Measurements from ENCODE around the gene ZBTB44. TPM values are rescaled to one million over a fixed set of nuclear protein-coding genes. Genes with fewer than 3 reads are reported as not detected.

Gene ZBTB44
- polyA plus RNA-seq, 1 of the 3 experiments (the other 2 are of a cell fraction) = 5.0 TPM

DNA sequence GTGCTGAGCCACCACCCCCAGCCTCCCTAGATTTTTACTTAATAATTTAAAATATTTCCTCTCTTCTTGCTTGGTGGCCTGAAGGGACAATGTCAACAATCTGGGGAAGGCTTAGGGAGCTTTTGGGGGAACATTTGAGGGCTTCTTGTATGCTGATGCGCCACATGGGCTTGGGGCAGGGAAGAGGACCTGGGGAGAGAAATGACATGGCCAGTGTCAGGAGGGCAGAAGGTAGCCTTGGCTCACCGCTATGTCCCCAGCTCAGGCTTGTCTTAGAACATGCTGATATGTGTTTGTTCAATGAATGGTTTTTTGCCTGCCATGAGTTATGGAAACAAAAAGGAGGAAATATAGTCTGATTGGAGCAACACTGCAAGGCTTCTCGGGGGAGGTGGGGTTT is 103.6 kb downstream of the ZBTB44 start:
- peaks cover 24% of the 10 kb centered on the region for H3K27me3 ChIP-seq (ENCODE audit: insufficient read depth)

DNA sequence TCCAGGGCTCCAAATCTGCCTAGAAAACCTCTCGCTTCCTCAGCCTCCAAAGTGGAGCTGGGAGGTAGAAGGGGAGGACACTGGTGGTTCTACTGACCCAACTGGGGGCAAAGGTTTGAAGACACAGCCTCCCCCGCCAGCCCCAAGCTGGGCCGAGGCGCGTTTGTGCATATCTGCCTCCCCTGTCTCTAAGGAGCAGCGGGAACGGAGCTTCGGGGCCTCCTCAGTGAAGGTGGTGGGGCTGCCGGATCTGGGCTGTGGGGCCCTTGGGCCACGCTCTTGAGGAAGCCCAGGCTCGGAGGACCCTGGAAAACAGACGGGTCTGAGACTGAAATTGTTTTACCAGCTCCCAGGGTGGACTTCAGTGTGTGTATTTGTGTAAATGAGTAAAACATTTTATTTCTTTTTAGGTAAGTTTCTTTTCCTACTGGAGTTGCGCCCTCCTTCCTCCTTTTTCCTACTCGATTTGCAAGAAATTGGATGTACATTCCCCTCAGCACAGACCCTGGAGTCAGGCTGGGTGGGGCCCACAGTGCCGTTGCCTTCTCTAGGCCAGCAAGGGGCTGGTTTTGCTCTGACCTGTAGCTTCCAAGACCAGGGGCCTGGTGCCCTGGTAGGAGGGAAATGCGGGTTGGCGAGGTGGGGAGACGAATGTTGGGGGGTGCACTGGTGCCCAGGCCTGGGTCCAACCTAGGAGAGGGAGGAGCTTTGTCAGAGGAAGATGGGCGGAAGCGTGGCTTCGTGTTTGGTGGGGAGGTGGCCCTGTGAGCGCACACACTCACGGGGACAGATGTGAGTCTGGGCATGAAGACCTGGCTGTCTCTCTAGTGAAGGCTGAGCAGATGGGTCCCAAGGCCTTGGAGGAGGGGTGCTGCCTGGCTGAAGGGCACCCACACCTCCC is 104.5 kb downstream of the ZBTB44 start:
- no peak overlapping the region for H3K27ac ChIP-seq (ENCODE audit: low read depth in 2 of 2, low read length in 1 of 2)
- H3K4me2 ChIP-seq = no peak overlapping the region
- no peak overlapping the region for H2AFZ ChIP-seq (ENCODE audit: low read depth)
- H3K9me2 ChIP-seq = no peaks in the 10 kb centered on the region
- no peak for DNase-seq
- H3K4me1 ChIP-seq (ENCODE audit: control insufficient read depth in 1 of 2, insufficient read depth in 2 of 2, low read depth in 1 of 2, low read length in 1 of 2) = peaks cover 0 to 7% of the 10 kb centered on the region in 2 experiments; a peak in 1 of 4 replicates
- TF ChIP-seq YY1 (IDR thresholded peaks at IDR 0.05; ENCODE audit: low read depth) (no peak), GATA2 (CRISPR knock-in tag; IDR thresholded peaks at IDR 0.05) (no peak), RFX5 (IDR thresholded peaks at IDR 0.05; ENCODE audit: low read length) (no peak), CHD2 (IDR thresholded peaks at IDR 0.05; ENCODE audit: low read length, partially characterized antibody) (no peak), TCF12 (IDR thresholded peaks at IDR 0.05) (no peak), POLR2AphosphoS5 (IDR thresholded peaks at IDR 0.05; ENCODE audit: low read depth, low read length) (no peak), GABPA (IDR thresholded peaks at IDR 0.05; ENCODE audit: low read depth) (no peak), SMC3 (IDR thresholded peaks at IDR 0.05; ENCODE audit: low read depth, low read length) (no peak), MEF2A (IDR thresholded peaks at IDR 0.05; ENCODE audit: borderline replicate concordance, low read depth) (no peak), TEAD4 (IDR thresholded peaks at IDR 0.05; ENCODE audit: borderline replicate concordance, insufficient read depth) (no peak), FOSL2 (IDR thresholded peaks at IDR 0.05; ENCODE audit: borderline replicate concordance, low read depth) (no peak), RXRA (IDR thresholded peaks at IDR 0.05; ENCODE audit: borderline replicate concordance, low read depth) (no peak), ELF1 (IDR thresholded peaks at IDR 0.05) (no peak), RCOR1 (IDR thresholded peaks at IDR 0.05; ENCODE audit: low read length) (no peak), RAD21 (IDR thresholded peaks at IDR 0.05; ENCODE audit: low read length) (no peak)
- TF ChIP-seq, protein P1, sequence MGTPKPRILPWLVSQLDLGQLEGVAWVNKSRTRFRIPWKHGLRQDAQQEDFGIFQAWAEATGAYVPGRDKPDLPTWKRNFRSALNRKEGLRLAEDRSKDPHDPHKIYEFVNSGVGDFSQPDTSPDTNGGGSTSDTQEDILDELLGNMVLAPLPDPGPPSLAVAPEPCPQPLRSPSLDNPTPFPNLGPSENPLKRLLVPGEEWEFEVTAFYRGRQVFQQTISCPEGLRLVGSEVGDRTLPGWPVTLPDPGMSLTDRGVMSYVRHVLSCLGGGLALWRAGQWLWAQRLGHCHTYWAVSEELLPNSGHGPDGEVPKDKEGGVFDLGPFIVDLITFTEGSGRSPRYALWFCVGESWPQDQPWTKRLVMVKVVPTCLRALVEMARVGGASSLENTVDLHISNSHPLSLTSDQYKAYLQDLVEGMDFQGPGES (IDR thresholded peaks at IDR 0.05; ENCODE audit: low read depth, low read length) = no peak
- TF ChIP-seq, protein P2, sequence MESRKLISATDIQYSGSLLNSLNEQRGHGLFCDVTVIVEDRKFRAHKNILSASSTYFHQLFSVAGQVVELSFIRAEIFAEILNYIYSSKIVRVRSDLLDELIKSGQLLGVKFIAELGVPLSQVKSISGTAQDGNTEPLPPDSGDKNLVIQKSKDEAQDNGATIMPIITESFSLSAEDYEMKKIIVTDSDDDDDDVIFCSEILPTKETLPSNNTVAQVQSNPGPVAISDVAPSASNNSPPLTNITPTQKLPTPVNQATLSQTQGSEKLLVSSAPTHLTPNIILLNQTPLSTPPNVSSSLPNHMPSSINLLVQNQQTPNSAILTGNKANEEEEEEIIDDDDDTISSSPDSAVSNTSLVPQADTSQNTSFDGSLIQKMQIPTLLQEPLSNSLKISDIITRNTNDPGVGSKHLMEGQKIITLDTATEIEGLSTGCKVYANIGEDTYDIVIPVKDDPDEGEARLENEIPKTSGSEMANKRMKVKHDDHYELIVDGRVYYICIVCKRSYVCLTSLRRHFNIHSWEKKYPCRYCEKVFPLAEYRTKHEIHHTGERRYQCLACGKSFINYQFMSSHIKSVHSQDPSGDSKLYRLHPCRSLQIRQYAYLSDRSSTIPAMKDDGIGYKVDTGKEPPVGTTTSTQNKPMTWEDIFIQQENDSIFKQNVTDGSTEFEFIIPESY (IDR thresholded peaks at IDR 0.05; ENCODE audit: borderline replicate concordance, low read depth) = no peak
- TF ChIP-seq, protein P3, sequence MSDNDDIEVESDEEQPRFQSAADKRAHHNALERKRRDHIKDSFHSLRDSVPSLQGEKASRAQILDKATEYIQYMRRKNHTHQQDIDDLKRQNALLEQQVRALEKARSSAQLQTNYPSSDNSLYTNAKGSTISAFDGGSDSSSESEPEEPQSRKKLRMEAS (IDR thresholded peaks at IDR 0.05; ENCODE audit: low read depth) = no peak
- H3K27me3 ChIP-seq (ENCODE audit: insufficient read depth) = peaks cover 24% of the 10 kb centered on the region
- ChIA-PET POLR2A (no interaction called here), CTCF (interaction anchor here (0.7 to 2.2 kb wide), 3 partner anchors 221 to 652 kb away, joined by 3 to 7 read pairs (median 5); no protein-coding TSS in a partner anchor)
- H3K79me2 ChIP-seq (ENCODE audit: insufficient read depth) = no peaks in the 10 kb centered on the region
- H3K36me3 ChIP-seq (replicated peaks in 1 of 2; ENCODE audit: control insufficient read depth in 1 of 2, insufficient read depth in 2 of 2, low read length in 1 of 2) = no peaks in the 10 kb centered on the region
- 81% methylated on average over 21 of the region's 23 CpGs for WGBS (ENCODE audit: low lambda C conversion rate)
- no peak overlapping the region for H3K9ac ChIP-seq
- no peak overlapping the region for H3K4me3 ChIP-seq (ENCODE audit: low read depth in 2 of 2, low read length in 1 of 2)
- H3K9me3 ChIP-seq = no peaks in the 10 kb centered on the region
- no peaks in the 10 kb centered on the region for H4K20me1 ChIP-seq (ENCODE audit: insufficient read depth)
- no peaks in the 10 kb centered on the region for H3F3A ChIP-seq (replicated peaks; ENCODE audit: insufficient read depth)

More for the DNA sequence above, 103.6 kb downstream of the ZBTB44 start:
- Histone ChIP-seq H3K27ac (ENCODE audit: low read depth in 2 of 2, low read length in 1 of 2) (no peak overlapping the region), H4K20me1 (ENCODE audit: insufficient read depth) (no peaks in the 10 kb centered on the region), H2AFZ (ENCODE audit: low read depth) (no peak overlapping the region), H3K36me3 (replicated peaks in 1 of 2; ENCODE audit: control insufficient read depth in 1 of 2, insufficient read depth in 2 of 2, low read length in 1 of 2) (no peaks in the 10 kb centered on the region), H3K4me2 (no peak overlapping the region), H3K79me2 (ENCODE audit: insufficient read depth) (no peaks in the 10 kb centered on the region), H3K4me3 (ENCODE audit: low read depth in 2 of 2, low read length in 1 of 2) (no peak overlapping the region), H3F3A (replicated peaks; ENCODE audit: insufficient read depth) (no peaks in the 10 kb centered on the region), H3K9ac (no peak overlapping the region), H3K9me2 (no peaks in the 10 kb centered on the region), H3K9me3 (no peaks in the 10 kb centered on the region), H3K4me1 (ENCODE audit: control insufficient read depth in 1 of 2, insufficient read depth in 2 of 2, low read depth in 1 of 2, low read length in 1 of 2) (peaks cover 0 to 7% of the 10 kb centered on the region in 2 experiments; a peak in 1 of 4 replicates)
- ChIA-PET CTCF (interaction anchor here (1.1 to 2.2 kb wide), 2 partner anchors 25 to 651 kb away, joined by 3 to 7 read pairs; no protein-coding TSS in a partner anchor), POLR2A (no interaction called here)
- no peak for DNase-seq
- no peak for TF ChIP-seq NFIC (IDR thresholded peaks at IDR 0.05; ENCODE audit: borderline replicate concordance)
- no peak for TF ChIP-seq TCF12 (IDR thresholded peaks at IDR 0.05)
- TF ChIP-seq ELF1 (IDR thresholded peaks at IDR 0.05) = no peak
- no peak for TF ChIP-seq TEAD4 (IDR thresholded peaks at IDR 0.05; ENCODE audit: borderline replicate concordance, insufficient read depth)
- no peak for TF ChIP-seq NRF1 (IDR thresholded peaks at IDR 0.05; ENCODE audit: low read depth, low read length)
- TF ChIP-seq, protein P4, sequence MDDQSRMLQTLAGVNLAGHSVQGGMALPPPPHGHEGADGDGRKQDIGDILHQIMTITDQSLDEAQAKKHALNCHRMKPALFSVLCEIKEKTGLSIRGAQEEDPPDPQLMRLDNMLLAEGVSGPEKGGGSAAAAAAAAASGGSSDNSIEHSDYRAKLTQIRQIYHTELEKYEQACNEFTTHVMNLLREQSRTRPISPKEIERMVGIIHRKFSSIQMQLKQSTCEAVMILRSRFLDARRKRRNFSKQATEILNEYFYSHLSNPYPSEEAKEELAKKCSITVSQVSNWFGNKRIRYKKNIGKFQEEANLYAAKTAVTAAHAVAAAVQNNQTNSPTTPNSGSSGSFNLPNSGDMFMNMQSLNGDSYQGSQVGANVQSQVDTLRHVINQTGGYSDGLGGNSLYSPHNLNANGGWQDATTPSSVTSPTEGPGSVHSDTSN (IDR thresholded peaks at IDR 0.05) = no peak
- 88% methylated on average over 3 of the region's 3 CpGs for WGBS (ENCODE audit: low lambda C conversion rate)

Measured in SK-N-SH (cell line).